HG03439 (cell line): ENCODE measurements around the gene GIGYF2.
"Not testable (repeated sequence)": the region's sequence is repeated elsewhere in the genome, so short reads cannot be mapped to it uniquely, and the experiment has no call there.

Source experiments
- ATAC-seq: cut with Tn5 transposase; IDR thresholded peaks from one replicate; pipeline ENCODE4 v1.9.1; 2021; ENCODE audit warnings: mild to moderate bottlenecking, moderate library complexity; ENCODE audit not compliant: unreplicated experiment

The GIGYF2 gene

GRCh38 chr2:232689152-232689910 lies 7.8 kb upstream of the GIGYF2 start:
- no peak for ATAC-seq

- not testable (repeated sequence) for ATAC-seq
Measured at GRCh38 chr2:232691117-232691516, 6.0 kb upstream of the GIGYF2 start.

GRCh38 chr2:232693344-232693743 lies 3.8 kb upstream of the GIGYF2 start:
- no peak for ATAC-seq

- ATAC-seq, result no peak
Measured at GRCh38 chr2:232696609-232697058, 497 bp upstream of the GIGYF2 start.

- ATAC-seq, result peak; percentile 32
Measured at GRCh38 chr2:232697807-232698110, 628 bp downstream of the GIGYF2 start.

GRCh38 chr2:232698556-232699091 lies 1.5 kb downstream of the GIGYF2 start:
- no peak for ATAC-seq

GRCh38 chr2:232699110-232699509 lies 2.0 kb downstream of the GIGYF2 start:
- no peak for ATAC-seq

- no peak for ATAC-seq
Measured at GRCh38 chr2:232700154-232700553, 3.0 kb downstream of the GIGYF2 start.

- ATAC-seq, result no peak
Measured at GRCh38 chr2:232707076-232707475, 9.9 kb downstream of the GIGYF2 start.

- no peak for ATAC-seq
Measured at GRCh38 chr2:232713505-232713904, 16.4 kb downstream of the GIGYF2 start.

- no peak for ATAC-seq
Measured at GRCh38 chr2:232714969-232715368, 17.8 kb downstream of the GIGYF2 start.

- ATAC-seq, result not testable (repeated sequence)
Measured at GRCh38 chr2:232720056-232720455, 22.9 kb downstream of the GIGYF2 start.

- ATAC-seq, result no peak
Measured at GRCh38 chr2:232721261-232721660, 24.1 kb downstream of the GIGYF2 start.

GRCh38 chr2:232721882-232722281 lies 24.8 kb downstream of the GIGYF2 start:
- no peak for ATAC-seq

- ATAC-seq, result no peak
Measured at GRCh38 chr2:232723027-232723426, 25.9 kb downstream of the GIGYF2 start.

- ATAC-seq, result no peak
Measured at GRCh38 chr2:232728785-232729184, 31.7 kb downstream of the GIGYF2 start.

GRCh38 chr2:232731470-232731869 lies 34.3 kb downstream of the GIGYF2 start:
- no peak for ATAC-seq

- ATAC-seq, result no peak
Measured at GRCh38 chr2:232741294-232741693, 44.2 kb downstream of the GIGYF2 start.

GRCh38 chr2:232741972-232742371 lies 44.8 kb downstream of the GIGYF2 start:
- ATAC-seq, result no peak

GRCh38 chr2:232744963-232745362 lies 47.8 kb downstream of the GIGYF2 start:
- ATAC-seq, result no peak

- ATAC-seq, result no peak
Measured at GRCh38 chr2:232748038-232748437, 50.9 kb downstream of the GIGYF2 start.

GRCh38 chr2:232749331-232749730 lies 52.2 kb downstream of the GIGYF2 start:
- ATAC-seq, result no peak
